H1 (cell line): ENCODE data around the gene ZNF777. TPM values are rescaled to one million over a fixed set of nuclear protein-coding genes. Genes with fewer than 3 reads are reported as not detected.

Experiments
- ASH2L ChIP-seq: fragments of 200-600, 300-600 bp; sonication (generic); IDR thresholded peaks from one replicate; pipeline ENCODE4 v1.7.1; 2017; ENCODE audit warnings: low read length
- CBX8 ChIP-seq: fragments of 300-800, 300-1000 bp; sonication (generic); IDR thresholded peaks from 2 replicates; pipeline ENCODE4 v1.7.1; 2016; ENCODE audit warnings: low read depth, low read length, borderline replicate concordance
- CHD2 ChIP-seq: IDR thresholded peaks from 2 replicates; pipeline ENCODE4 v1.6.1; 2012; ENCODE audit warnings: low read length, improper control_type of control experiment
- CREB1 ChIP-seq: IDR thresholded peaks from 2 replicates; pipeline ENCODE4 v1.6.1; 2012; ENCODE audit warnings: inconsistent platforms
- EZH2 ChIP-seq: fragments of 200-600 bp; sonication (generic); IDR thresholded peaks from 2 replicates; pipeline ENCODE4 v1.7.1; 2012; ENCODE audit warnings: low read depth, mild to moderate bottlenecking, moderate library complexity, low read length, inconsistent platforms; ENCODE audit not compliant: severe bottlenecking
- HDAC2 ChIP-seq, 2 experiments: fragments of 300-600 bp in 1 of 2; sonication (generic) in 1 of 2; IDR thresholded peaks; 2 replicates each; pipeline ENCODE4 v1.6.1; 2011 to 2012; ENCODE audit warnings: low read depth in 2 of 2, low read length in 2 of 2, mild to moderate bottlenecking in 2 of 2, moderate library complexity in 2 of 2, borderline replicate concordance in 1 of 2, inconsistent platforms in 1 of 2
- HDAC6 ChIP-seq: IDR thresholded peaks from one replicate; pipeline ENCODE4 v1.7.1; 2012; ENCODE audit warnings: low read depth, mild to moderate bottlenecking, inconsistent platforms, low read length, moderate library complexity
- KDM4A ChIP-seq: IDR thresholded peaks from one replicate; pipeline ENCODE4 v1.7.1; 2012; ENCODE audit warnings: low read depth, mild to moderate bottlenecking, moderate library complexity, low read length, inconsistent platforms; ENCODE audit not compliant: severe bottlenecking
- MAX ChIP-seq: IDR thresholded peaks from 2 replicates; pipeline ENCODE4 v1.6.1; 2012; ENCODE audit warnings: inconsistent platforms
- PHF8 ChIP-seq: fragments of 200-600 bp; sonication (generic); conservative IDR thresholded peaks from 2 replicates; pipeline ENCODE4 v1.7.1; 2012; ENCODE audit warnings: low read depth, mild to moderate bottlenecking, inconsistent platforms, low read length, moderate library complexity
- RBBP5 ChIP-seq: IDR thresholded peaks from 2 replicates; pipeline ENCODE4 v1.7.1; 2012; ENCODE audit warnings: low read depth, mild to moderate bottlenecking, inconsistent platforms, low read length, moderate library complexity, borderline replicate concordance
- SAP30 ChIP-seq: fragments of 300-600 bp; sonication (generic); IDR thresholded peaks from 2 replicates; pipeline ENCODE4 v1.7.1; 2012; ENCODE audit warnings: low read length, moderate library complexity, mild to moderate bottlenecking, inconsistent platforms; ENCODE audit not compliant: insufficient read depth, insufficient replicate concordance
- SIN3A ChIP-seq, 2 experiments: IDR thresholded peaks in 1 of 2; conservative IDR thresholded peaks in 1 of 2; 2 replicates each; pipeline ENCODE4 v1.6.1; 2011 to 2012; ENCODE audit warnings: low read length in 2 of 2, improper control_type of control experiment in 1 of 2, low read depth in 1 of 2, mild to moderate bottlenecking in 1 of 2
- SIRT6 ChIP-seq: IDR thresholded peaks from one replicate; pipeline ENCODE4 v1.7.1; 2012; ENCODE audit warnings: low read length, inconsistent platforms
- SIX5 ChIP-seq: IDR thresholded peaks from 2 replicates; pipeline ENCODE4 v1.6.1; 2011; ENCODE audit warnings: mild to moderate bottlenecking, low read depth, low read length
- SRF ChIP-seq: IDR thresholded peaks from 2 replicates; pipeline ENCODE4 v1.6.1; 2011; ENCODE audit warnings: mild to moderate bottlenecking, low read depth, low read length, moderate library complexity
- TAF7 ChIP-seq: optimal IDR thresholded peaks from 2 replicates; pipeline ENCODE3; 2011; ENCODE audit warnings: low read depth, mild to moderate bottlenecking, inconsistent platforms, low read length, moderate library complexity, borderline replicate concordance
- TBP ChIP-seq: IDR thresholded peaks from 2 replicates; pipeline ENCODE4 v1.6.1; 2011; ENCODE audit warnings: low read depth, low read length, improper control_type of control experiment
- TCF12 ChIP-seq: IDR thresholded peaks from 2 replicates; pipeline ENCODE4 v1.6.1; 2011; ENCODE audit warnings: low read depth, mild to moderate bottlenecking, low read length
- TEAD4 ChIP-seq: IDR thresholded peaks from 2 replicates; pipeline ENCODE4 v1.6.1; 2012; ENCODE audit warnings: low read depth, low read length, inconsistent platforms, mixed read lengths
- polyA plus RNA-seq, 7 experiments: library from polyadenylated mRNA; depleted of rRNA in 3 of 7; stranded (reverse) in 5 of 7; unstranded in 2 of 7; fragments of >200 nt in 5 of 7; fragments of 200-250 nt in 2 of 7; gene quantifications; 1 replicate in 5 of 7; 2 replicates in 1 of 7; 4 replicates in 1 of 7; pipeline versions ENCODE4 v1.2.1 to v1.2.3, GENCODE V29; 2011 to 2013; ENCODE audit warnings: missing spikeins in 2 of 7, mixed read lengths in 2 of 7
- total RNA-seq: library from RNA; stranded (reverse); fragmentation: NEBNext Ultra II Directional; extraction: Animal tissue kit (Norgen Biotek cat#: 25700); gene quantifications from 2 replicates; pipeline ENCODE4 v1.2.1, GENCODE V29; 2021
- TF ChIP-seq, protein P1 (sequence below), 3 experiments: IDR thresholded peaks; 1 replicate in 2 of 3; 2 replicates in 1 of 3; pipeline versions ENCODE4 v1.5.1 to v1.6.1; 2011; ENCODE audit warnings: low read length in 3 of 3, mild to moderate bottlenecking in 3 of 3, inconsistent platforms in 2 of 3, low read depth in 1 of 3, moderate library complexity in 1 of 3; ENCODE audit not compliant: insufficient read depth in 1 of 3; ENCODE audit errors: control extremely low read depth in 1 of 3

ZNF777 gene
- total and polyA plus RNA-seq, 2 of the 8 experiments (the other 6 are each of a cell fraction or from before 2014, with no cell fraction given), result 8.0 to 10.1 TPM

DNA sequence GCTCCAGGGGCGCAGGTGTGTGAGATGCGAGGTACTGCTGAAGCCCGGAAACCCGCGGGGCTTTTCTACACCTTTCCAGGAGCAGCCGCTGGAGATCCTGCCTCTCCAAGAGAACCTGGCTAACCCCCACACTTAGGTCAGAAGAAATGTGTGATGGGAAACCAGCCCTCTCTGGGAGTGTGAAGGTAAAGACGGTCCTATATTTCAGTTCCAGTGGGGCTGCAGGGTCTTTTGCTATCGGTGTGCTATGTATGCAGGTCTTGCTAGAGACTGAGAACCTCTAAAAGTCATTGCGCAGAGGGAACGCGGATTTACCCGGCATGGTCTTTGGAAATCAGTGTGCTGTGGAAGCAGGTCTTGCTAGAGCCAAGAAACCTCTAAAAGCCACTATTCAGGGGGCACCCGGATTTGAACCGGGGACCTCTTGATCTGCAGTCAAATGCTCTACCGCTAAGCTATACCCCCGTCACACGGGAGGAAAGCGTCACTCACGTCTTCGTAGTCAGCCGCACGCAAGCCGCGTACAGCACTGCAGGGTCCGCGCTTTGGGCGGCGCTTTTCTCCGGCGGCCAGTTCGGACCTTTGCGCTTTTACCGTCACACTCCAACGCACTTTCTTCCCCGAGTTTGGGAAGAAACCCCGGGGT is 46.0 kb downstream of the ZNF777 start (continued):
- TF ChIP-seq, protein P1, sequence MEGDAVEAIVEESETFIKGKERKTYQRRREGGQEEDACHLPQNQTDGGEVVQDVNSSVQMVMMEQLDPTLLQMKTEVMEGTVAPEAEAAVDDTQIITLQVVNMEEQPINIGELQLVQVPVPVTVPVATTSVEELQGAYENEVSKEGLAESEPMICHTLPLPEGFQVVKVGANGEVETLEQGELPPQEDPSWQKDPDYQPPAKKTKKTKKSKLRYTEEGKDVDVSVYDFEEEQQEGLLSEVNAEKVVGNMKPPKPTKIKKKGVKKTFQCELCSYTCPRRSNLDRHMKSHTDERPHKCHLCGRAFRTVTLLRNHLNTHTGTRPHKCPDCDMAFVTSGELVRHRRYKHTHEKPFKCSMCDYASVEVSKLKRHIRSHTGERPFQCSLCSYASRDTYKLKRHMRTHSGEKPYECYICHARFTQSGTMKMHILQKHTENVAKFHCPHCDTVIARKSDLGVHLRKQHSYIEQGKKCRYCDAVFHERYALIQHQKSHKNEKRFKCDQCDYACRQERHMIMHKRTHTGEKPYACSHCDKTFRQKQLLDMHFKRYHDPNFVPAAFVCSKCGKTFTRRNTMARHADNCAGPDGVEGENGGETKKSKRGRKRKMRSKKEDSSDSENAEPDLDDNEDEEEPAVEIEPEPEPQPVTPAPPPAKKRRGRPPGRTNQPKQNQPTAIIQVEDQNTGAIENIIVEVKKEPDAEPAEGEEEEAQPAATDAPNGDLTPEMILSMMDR (IDR thresholded peaks at IDR 0.05; ENCODE audit: control extremely low read depth in 1 of 3, insufficient read depth in 1 of 3, low read depth in 1 of 3, low read length in 3 of 3), result peak in 1 of 3 experiments; percentile 16; a peak in 1 of 4 replicates
- TF ChIP-seq EZH2 (no peak), CBX8 (no peak), TEAD4 (peak; percentile 64; the same call in 1 of the 2 replicates), TCF12 (no peak; the same call in 1 of the 2 replicates), MAX (no peak; the same call in 1 of the 2 replicates), CHD2 (peak; percentile 63; the same call in 1 of the 2 replicates), SIRT6 (no peak), CREB1 (peak; percentile 79), SAP30 (no peak), TBP (peak; percentile 99), ASH2L (peak; percentile 98), KDM4A (peak; percentile 61), HDAC6 (no peak), TAF7 (peak; percentile 53), SRF (no peak), PHF8 (0 out of 2 replicates have a peak, but pooled peaks have one; percentile 14), HDAC2 (IDR thresholded peaks at IDR 0.05; ENCODE audit: borderline replicate concordance in 1 of 2, low read depth in 2 of 2, low read length in 2 of 2) (peak in 1 of 2 experiments; percentile 40; a peak in 1 of 4 replicates), SIX5 (no peak), SIN3A (conservative IDR thresholded peaks at IDR 0.05 in 1 of 2, IDR thresholded peaks at IDR 0.05 in 1 of 2; ENCODE audit: low read depth in 1 of 2, low read length in 2 of 2) (peak; percentile 19 to 50; a peak in 1 of 4 replicates), RBBP5 (0 out of 2 replicates have a peak, but pooled peaks have one; percentile 99)
